ENCODE data around the gene METRNL.

DNA sequence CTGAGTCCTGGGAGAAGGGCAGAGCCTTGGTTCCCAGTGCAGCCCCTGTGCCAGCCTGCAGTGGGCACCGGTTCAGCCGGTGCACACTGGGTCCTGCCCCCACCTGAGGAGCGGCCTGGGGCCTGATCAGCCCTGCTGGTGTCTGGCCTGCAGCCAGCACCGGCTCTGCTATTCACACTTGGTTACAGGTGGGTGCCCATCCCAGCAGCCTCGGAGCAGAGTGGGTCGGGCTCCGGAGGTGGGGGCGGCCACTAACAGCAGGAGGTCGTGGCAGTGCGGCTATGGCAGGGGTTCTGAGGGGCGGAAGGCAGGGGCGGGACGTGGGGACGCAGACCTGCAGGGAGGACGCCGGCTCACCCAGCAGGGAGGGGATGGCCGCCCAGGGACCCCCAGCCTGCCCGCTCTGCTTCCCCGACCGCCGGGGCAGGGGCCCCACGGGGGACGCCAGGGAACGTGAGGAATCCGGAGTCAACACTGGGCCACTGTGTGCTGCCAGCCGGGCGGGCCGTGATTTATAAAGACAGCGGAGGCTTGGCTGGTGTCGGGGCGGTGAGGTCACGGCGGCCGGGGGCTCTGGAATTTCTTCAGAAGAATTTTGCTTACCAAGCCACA is 20.3 kb downstream of the METRNL start:
- TF ChIP-seq, protein P1, sequence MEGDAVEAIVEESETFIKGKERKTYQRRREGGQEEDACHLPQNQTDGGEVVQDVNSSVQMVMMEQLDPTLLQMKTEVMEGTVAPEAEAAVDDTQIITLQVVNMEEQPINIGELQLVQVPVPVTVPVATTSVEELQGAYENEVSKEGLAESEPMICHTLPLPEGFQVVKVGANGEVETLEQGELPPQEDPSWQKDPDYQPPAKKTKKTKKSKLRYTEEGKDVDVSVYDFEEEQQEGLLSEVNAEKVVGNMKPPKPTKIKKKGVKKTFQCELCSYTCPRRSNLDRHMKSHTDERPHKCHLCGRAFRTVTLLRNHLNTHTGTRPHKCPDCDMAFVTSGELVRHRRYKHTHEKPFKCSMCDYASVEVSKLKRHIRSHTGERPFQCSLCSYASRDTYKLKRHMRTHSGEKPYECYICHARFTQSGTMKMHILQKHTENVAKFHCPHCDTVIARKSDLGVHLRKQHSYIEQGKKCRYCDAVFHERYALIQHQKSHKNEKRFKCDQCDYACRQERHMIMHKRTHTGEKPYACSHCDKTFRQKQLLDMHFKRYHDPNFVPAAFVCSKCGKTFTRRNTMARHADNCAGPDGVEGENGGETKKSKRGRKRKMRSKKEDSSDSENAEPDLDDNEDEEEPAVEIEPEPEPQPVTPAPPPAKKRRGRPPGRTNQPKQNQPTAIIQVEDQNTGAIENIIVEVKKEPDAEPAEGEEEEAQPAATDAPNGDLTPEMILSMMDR (IDR thresholded peaks at IDR 0.05 in 2 of 3, conservative IDR thresholded peaks at IDR 0.05 in 1 of 3; ENCODE audit: borderline replicate concordance in 1 of 3, insufficient read depth in 1 of 3, low read depth in 2 of 3, low read length in 2 of 3), result 0 out of 6 replicates have a peak, but pooled peaks of 1 of the 3 experiments have one; percentile 19
- TF ChIP-seq EZH2 (IDR thresholded peaks at IDR 0.05) (no peak), YY1 (IDR thresholded peaks at IDR 0.05; ENCODE audit: extremely low read depth, insufficient replicate concordance, low read depth, low read length) (no peak), POLR2A (IDR thresholded peaks at IDR 0.05; ENCODE audit: borderline replicate concordance, extremely low read depth, insufficient read depth, insufficient read length) (no peak), TCF7L2 (IDR thresholded peaks at IDR 0.05; ENCODE audit: borderline replicate concordance, extremely low read depth, insufficient read depth, insufficient read length) (no peak), JUND (IDR thresholded peaks at IDR 0.05) (no peak), SRF (IDR thresholded peaks at IDR 0.05; ENCODE audit: low read depth) (no peak)
- TF ChIP-seq, protein P2, sequence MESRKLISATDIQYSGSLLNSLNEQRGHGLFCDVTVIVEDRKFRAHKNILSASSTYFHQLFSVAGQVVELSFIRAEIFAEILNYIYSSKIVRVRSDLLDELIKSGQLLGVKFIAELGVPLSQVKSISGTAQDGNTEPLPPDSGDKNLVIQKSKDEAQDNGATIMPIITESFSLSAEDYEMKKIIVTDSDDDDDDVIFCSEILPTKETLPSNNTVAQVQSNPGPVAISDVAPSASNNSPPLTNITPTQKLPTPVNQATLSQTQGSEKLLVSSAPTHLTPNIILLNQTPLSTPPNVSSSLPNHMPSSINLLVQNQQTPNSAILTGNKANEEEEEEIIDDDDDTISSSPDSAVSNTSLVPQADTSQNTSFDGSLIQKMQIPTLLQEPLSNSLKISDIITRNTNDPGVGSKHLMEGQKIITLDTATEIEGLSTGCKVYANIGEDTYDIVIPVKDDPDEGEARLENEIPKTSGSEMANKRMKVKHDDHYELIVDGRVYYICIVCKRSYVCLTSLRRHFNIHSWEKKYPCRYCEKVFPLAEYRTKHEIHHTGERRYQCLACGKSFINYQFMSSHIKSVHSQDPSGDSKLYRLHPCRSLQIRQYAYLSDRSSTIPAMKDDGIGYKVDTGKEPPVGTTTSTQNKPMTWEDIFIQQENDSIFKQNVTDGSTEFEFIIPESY (IDR thresholded peaks at IDR 0.05; ENCODE audit: extremely low read depth, insufficient replicate concordance, low read length), result no peak
- TF ChIP-seq, protein P3, sequence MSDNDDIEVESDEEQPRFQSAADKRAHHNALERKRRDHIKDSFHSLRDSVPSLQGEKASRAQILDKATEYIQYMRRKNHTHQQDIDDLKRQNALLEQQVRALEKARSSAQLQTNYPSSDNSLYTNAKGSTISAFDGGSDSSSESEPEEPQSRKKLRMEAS (IDR thresholded peaks at IDR 0.05), result no peak
